NB4 (cell line): ENCODE results near the gene ITGA1.

Source experiments
- DNase-seq: peaks from one replicate; pipeline ENCODE4 v3.0.0; 2010; ENCODE audit warnings: low read depth
- H3K4me3 ChIP-seq: one replicate; pipeline ENCODE4 v1.5.1; 2011; ENCODE audit warnings: mild to moderate bottlenecking, low read depth, low read length, moderate library complexity
- CTCF ChIP-seq: IDR thresholded peaks from one replicate; pipeline ENCODE4 v1.5.1; 2012; ENCODE audit warnings: low read depth, low read length
- MAX ChIP-seq: IDR thresholded peaks from 2 replicates; pipeline ENCODE4 v1.6.1; 2011; ENCODE audit warnings: low read depth, low read length
- MYC ChIP-seq: IDR thresholded peaks from 2 replicates; pipeline ENCODE4 v1.6.1; 2011; ENCODE audit warnings: low read depth, low read length
- POLR2A ChIP-seq: IDR thresholded peaks from 2 replicates; pipeline ENCODE4 v1.6.1; 2011; ENCODE audit warnings: mild to moderate bottlenecking; ENCODE audit not compliant: insufficient read length; ENCODE audit errors: extremely low read depth

The ITGA1 gene

GRCh38 chr5:52769061-52769460, 18.7 kb upstream of the ITGA1 start:
- H3K4me3 ChIP-seq: no peak overlapping the region
- TF ChIP-seq POLR2A (no peak), MAX (no peak), MYC (no peak), CTCF (no peak)
- no peak for DNase-seq

GRCh38 chr5:52770287-52770939, 17.3 kb upstream of the ITGA1 start:
- H3K4me3 ChIP-seq: no peak overlapping the region
- DNase-seq: no peak
- no peak for TF ChIP-seq MAX
- TF ChIP-seq POLR2A: no peak
- no peak for TF ChIP-seq MYC
- TF ChIP-seq CTCF: no peak

GRCh38 chr5:52771343-52772039, 16.2 kb upstream of the ITGA1 start:
- no peak overlapping the region for H3K4me3 ChIP-seq
- TF ChIP-seq MYC (no peak), CTCF (no peak), POLR2A (no peak), MAX (no peak)
- no peak for DNase-seq

- H3K4me3 ChIP-seq: no peak overlapping the region
- DNase-seq: no peak
- TF ChIP-seq MAX (no peak), POLR2A (no peak), CTCF (no peak), MYC (no peak)
These were observed 15.0 kb upstream of the ITGA1 start for GRCh38 chr5:52772668-52773067.

GRCh38 chr5:52773342-52773741, 14.4 kb upstream of the ITGA1 start:
- DNase-seq: no peak
- no peak for TF ChIP-seq MYC
- TF ChIP-seq CTCF: no peak
- TF ChIP-seq POLR2A: no peak
- no peak for TF ChIP-seq MAX
- H3K4me3 ChIP-seq: no peak overlapping the region
